ENCODE results near the gene MYH10.

The MYH10 gene

GRCh38 chr17:8672326-8672725 lies 41.8 kb upstream of the MYH10 start:
- TF ChIP-seq CTCF (IDR thresholded peaks at IDR 0.05; ENCODE audit: low read depth, low read length) = no peak
- no peaks in the 10 kb centered on the region for H3K36me3 ChIP-seq
- no peak overlapping the region for H3K27ac ChIP-seq
- DNase-seq = no peak
- H3K4me3 ChIP-seq (ENCODE audit: low read depth, low read length) = no peak overlapping the region
- no peaks in the 10 kb centered on the region for H3K27me3 ChIP-seq (ENCODE audit: insufficient read depth, low read depth, severe bottlenecking)
- no peaks in the 10 kb centered on the region for H3K9me3 ChIP-seq (ENCODE audit: severe bottlenecking)

GRCh38 chr17:8670421-8670820 lies 39.9 kb upstream of the MYH10 start:
- no peak for DNase-seq
- Histone ChIP-seq H3K27me3 (ENCODE audit: insufficient read depth, low read depth, severe bottlenecking) (no peaks in the 10 kb centered on the region), H3K27ac (no peak overlapping the region)

GRCh38 chr17:8668176-8668740 lies 37.7 kb upstream of the MYH10 start:
- Histone ChIP-seq H3K4me3 (ENCODE audit: low read depth, low read length) (no peak overlapping the region), H3K36me3 (no peaks in the 10 kb centered on the region), H3K27me3 (ENCODE audit: insufficient read depth, low read depth, severe bottlenecking) (no peaks in the 10 kb centered on the region), H3K27ac (no peak overlapping the region), H3K9me3 (ENCODE audit: severe bottlenecking) (no peaks in the 10 kb centered on the region)
- TF ChIP-seq CTCF (IDR thresholded peaks at IDR 0.05; ENCODE audit: low read depth, low read length) = no peak
- no peak for DNase-seq

More at GRCh38 chr17:8670421-8670820, 39.9 kb upstream of the MYH10 start:
- Histone ChIP-seq H3K36me3 (no peaks in the 10 kb centered on the region), H3K4me3 (ENCODE audit: low read depth, low read length) (no peak overlapping the region), H3K9me3 (ENCODE audit: severe bottlenecking) (no peaks in the 10 kb centered on the region)
- no peak for TF ChIP-seq CTCF (IDR thresholded peaks at IDR 0.05; ENCODE audit: low read depth, low read length)

DNA sequence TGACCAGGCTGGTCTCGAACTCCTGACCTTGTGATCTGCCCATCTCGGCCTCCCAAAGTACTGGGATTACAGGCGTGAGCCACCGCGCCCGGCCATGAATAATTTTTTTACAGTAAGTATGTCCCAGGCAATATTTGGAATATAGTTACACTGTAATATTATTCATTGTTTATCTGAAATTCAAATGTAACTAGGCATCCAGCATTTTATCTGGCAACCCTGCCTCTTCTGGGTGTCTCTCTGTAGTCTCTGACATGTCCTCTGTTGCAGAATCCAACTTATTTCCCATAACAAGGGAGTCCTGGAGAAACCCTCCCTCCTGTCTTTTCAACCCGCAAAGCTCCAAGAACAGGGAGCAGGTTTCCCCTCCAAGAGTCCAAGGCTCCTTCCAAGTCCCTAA lies 36.9 kb upstream of the MYH10 start:
- Histone ChIP-seq H3K9me3 (ENCODE audit: severe bottlenecking) (no peaks in the 10 kb centered on the region), H3K27me3 (ENCODE audit: insufficient read depth, low read depth, severe bottlenecking) (no peaks in the 10 kb centered on the region), H3K27ac (no peak overlapping the region), H3K4me3 (ENCODE audit: low read depth, low read length) (no peak overlapping the region), H3K36me3 (no peaks in the 10 kb centered on the region)
- no peak for DNase-seq
- no peak for TF ChIP-seq CTCF (IDR thresholded peaks at IDR 0.05; ENCODE audit: low read depth, low read length)

- H3K9me3 ChIP-seq (ENCODE audit: severe bottlenecking) = no peaks in the 10 kb centered on the region
- no peaks in the 10 kb centered on the region for H3K27me3 ChIP-seq (ENCODE audit: insufficient read depth, low read depth, severe bottlenecking)
- no peak for DNase-seq
- no peak overlapping the region for H3K27ac ChIP-seq
- no peaks in the 10 kb centered on the region for H3K36me3 ChIP-seq
- no peak overlapping the region for H3K4me3 ChIP-seq (ENCODE audit: low read depth, low read length)
- TF ChIP-seq CTCF (IDR thresholded peaks at IDR 0.05; ENCODE audit: low read depth, low read length) = no peak
These were observed 35.2 kb upstream of the MYH10 start for GRCh38 chr17:8665684-8666083.

DNA sequence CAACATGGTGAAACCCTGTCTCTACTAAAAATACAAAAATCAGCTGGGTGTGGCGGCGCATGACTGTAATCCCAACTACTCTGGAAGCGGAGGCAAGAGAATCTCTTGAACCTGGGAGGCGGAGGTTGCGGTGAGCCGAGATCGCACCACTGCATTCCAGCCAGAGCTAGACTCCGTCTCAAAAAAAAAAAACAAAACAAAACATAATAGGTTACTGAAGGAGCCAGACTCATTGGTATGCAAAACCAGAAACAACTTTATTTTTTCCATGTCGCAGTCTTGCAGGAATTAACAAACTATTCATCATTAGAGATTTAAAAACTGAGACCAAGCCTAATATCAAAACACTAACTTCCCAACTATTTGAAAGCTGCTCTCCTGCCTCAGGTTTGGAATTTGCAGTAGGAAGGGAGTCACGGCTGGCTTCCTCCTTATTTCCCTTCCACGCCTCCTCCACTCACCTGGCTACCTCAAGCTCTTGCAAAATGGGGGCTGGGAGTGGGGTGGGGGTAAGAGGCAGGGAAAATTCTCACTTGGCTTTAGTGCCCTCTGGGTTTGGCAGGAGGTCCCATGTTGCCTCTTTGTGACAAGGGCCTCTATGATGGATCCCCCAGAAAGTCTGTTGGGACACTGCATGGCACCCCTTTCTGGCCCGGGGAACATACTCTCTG lies 34.1 kb upstream of the MYH10 start:
- Histone ChIP-seq H3K4me3 (ENCODE audit: low read depth, low read length) (no peak overlapping the region), H3K9me3 (ENCODE audit: severe bottlenecking) (no peaks in the 10 kb centered on the region), H3K27me3 (ENCODE audit: insufficient read depth, low read depth, severe bottlenecking) (no peaks in the 10 kb centered on the region), H3K27ac (no peak overlapping the region), H3K36me3 (no peaks in the 10 kb centered on the region)
- TF ChIP-seq CTCF (IDR thresholded peaks at IDR 0.05; ENCODE audit: low read depth, low read length) = no peak
- DNase-seq = no peak

Data from WERI-Rb-1 (cell line).